MCF 10A (cell line): ENCODE results near the gene GJA4. TPM values are rescaled to one million over a fixed set of nuclear protein-coding genes. Genes with fewer than 3 reads are reported as not detected.

Experiments used
- BruUV-seq: library from RNA; stranded (reverse); fragments of 400-500 nt; replicated peaks from 2 replicates; lab custom pipeline; 2021; lab: Mats Ljungman, UMichigan
- CTCF ChIA-PET: fragments of 300-600 bp; sonication (Branson Sonifier 250); formaldehyde crosslinking; extraction: SDS; loops from one replicate; lab custom pipeline; 2021; ENCODE audit warnings: antibody characterized with exemption, inconsistent platforms; lab: Yijun Ruan, JAX
- POLR2A ChIA-PET: fragments of 300-600, 350-650 bp; sonication (Branson Sonifier 250); formaldehyde crosslinking; extraction: SDS; loops from one replicate; lab custom pipeline; 2020; ENCODE audit warnings: antibody characterized with exemption, inconsistent platforms; lab: Yijun Ruan, JAX
- DNase-seq: peaks from one replicate; pipeline ENCODE4 v3.0.0-alpha.2; 2018; ENCODE audit not compliant: unreplicated experiment
- H3K27ac Mint-ChIP-seq: one replicate; pipeline ENCODE4 v1.8.0; 2022; ENCODE audit warnings: mild to moderate bottlenecking, low read depth, mixed read lengths; ENCODE audit not compliant: unreplicated experiment
- H3K27me3 Mint-ChIP-seq: one replicate; pipeline ENCODE4 v1.8.0; 2022; ENCODE audit warnings: mixed read lengths; ENCODE audit not compliant: insufficient read depth, unreplicated experiment
- H3K36me3 Mint-ChIP-seq: one replicate; pipeline ENCODE4 v1.8.0; 2022; ENCODE audit warnings: mild to moderate bottlenecking, moderate library complexity, mixed read lengths; ENCODE audit not compliant: insufficient read depth, unreplicated experiment
- H3K4me1 Mint-ChIP-seq: one replicate; pipeline ENCODE4 v1.8.0; 2022; ENCODE audit warnings: mixed read lengths; ENCODE audit not compliant: insufficient read depth, unreplicated experiment
- H3K4me3 Mint-ChIP-seq: one replicate; pipeline ENCODE4 v1.8.0; 2022; ENCODE audit warnings: mild to moderate bottlenecking, moderate library complexity, mixed read lengths; ENCODE audit not compliant: unreplicated experiment
- H3K9me3 Mint-ChIP-seq: one replicate; pipeline ENCODE4 v1.8.0; 2022; ENCODE audit warnings: mixed read lengths; ENCODE audit not compliant: unreplicated experiment
- intact Hi-C: fragments of 100-400 bp; cut with micrococcal nuclease; formaldehyde crosslinking; loops from 2 replicates; pipeline ENCODE4 v1.14.1; 2022
- total RNA-seq: library from RNA; stranded (reverse); gene quantifications from 2 replicates; pipeline ENCODE4 v1.2.3, GENCODE V29; 2022
- TF ChIP-seq, protein P1 (sequence below): fragments of 200-600 bp; IDR thresholded peaks from one replicate; pipeline ENCODE4 v1.8.0; 2022; ENCODE audit warnings: antibody characterized with exemption, mild to moderate bottlenecking; ENCODE audit not compliant: unreplicated experiment

GJA4 gene
- total RNA-seq, 1 experiment from 2014 or later = not detected

GRCh38 chr1:34842073-34842472 lies 49.3 kb downstream of the GJA4 start:
- intact Hi-C loops = no loop called here

DNA sequence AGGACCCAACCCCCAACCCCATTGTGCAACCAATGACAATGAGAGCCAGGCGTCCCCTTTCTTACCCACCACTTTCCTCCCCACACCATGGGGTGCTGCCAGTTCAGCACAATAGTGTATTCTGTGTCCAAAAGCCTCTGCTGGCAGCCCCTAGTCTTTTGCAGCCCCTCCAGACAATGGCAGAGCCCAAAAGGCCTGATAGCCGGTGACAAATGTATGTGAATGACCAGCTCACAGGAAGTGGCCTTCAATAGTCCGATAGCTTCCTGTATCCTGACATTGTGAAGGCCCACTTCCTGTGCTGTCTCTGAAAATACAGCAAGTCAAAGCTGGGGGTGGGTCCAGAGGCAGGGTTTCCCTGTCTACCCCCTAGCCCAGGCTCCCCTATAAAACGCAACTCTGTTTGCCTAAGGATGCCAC lies 50.2 kb downstream of the GJA4 start:
- intact Hi-C loops = no loop called here
- CTCF ChIA-PET = interaction anchor here (0.6 to 1.7 kb wide), 3 partner anchors 9 to 17 kb away, joined by 3 to 9 read pairs (median 4); partner anchors contain the start of gene SMIM12
- Mint-ChIP-seq H3K36me3 (peaks cover 11% of the 10 kb centered on the region), H3K27me3 (no peaks in the 10 kb centered on the region), H3K4me1 (no peaks in the 10 kb centered on the region), H3K4me3 (no peak overlapping the region), H3K27ac (no peak overlapping the region), H3K9me3 (no peaks in the 10 kb centered on the region)
- TF ChIP-seq, protein P1, sequence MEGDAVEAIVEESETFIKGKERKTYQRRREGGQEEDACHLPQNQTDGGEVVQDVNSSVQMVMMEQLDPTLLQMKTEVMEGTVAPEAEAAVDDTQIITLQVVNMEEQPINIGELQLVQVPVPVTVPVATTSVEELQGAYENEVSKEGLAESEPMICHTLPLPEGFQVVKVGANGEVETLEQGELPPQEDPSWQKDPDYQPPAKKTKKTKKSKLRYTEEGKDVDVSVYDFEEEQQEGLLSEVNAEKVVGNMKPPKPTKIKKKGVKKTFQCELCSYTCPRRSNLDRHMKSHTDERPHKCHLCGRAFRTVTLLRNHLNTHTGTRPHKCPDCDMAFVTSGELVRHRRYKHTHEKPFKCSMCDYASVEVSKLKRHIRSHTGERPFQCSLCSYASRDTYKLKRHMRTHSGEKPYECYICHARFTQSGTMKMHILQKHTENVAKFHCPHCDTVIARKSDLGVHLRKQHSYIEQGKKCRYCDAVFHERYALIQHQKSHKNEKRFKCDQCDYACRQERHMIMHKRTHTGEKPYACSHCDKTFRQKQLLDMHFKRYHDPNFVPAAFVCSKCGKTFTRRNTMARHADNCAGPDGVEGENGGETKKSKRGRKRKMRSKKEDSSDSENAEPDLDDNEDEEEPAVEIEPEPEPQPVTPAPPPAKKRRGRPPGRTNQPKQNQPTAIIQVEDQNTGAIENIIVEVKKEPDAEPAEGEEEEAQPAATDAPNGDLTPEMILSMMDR = no peak
- no peak for DNase-seq
- POLR2A ChIA-PET = no interaction called here
- BruUV-seq = no TSS peak

More at GRCh38 chr1:34842073-34842472, 49.3 kb downstream of the GJA4 start:
- no TSS peak for BruUV-seq
- ChIA-PET CTCF (interaction anchor here (0.5 to 1.7 kb wide), 6 partner anchors 8 to 84 kb away, joined by 3 to 9 read pairs (median 4); partner anchors contain the start of gene SMIM12), POLR2A (no interaction called here)
- H3K9me3 Mint-ChIP-seq = no peaks in the 10 kb centered on the region
- TF ChIP-seq, protein P1 = no peak
- DNase-seq = no peak
- H3K27me3 Mint-ChIP-seq = no peaks in the 10 kb centered on the region
- H3K36me3 Mint-ChIP-seq = peaks cover 6% of the 10 kb centered on the region
- no peak overlapping the region for H3K4me3 Mint-ChIP-seq
- H3K4me1 Mint-ChIP-seq = no peaks in the 10 kb centered on the region
- no peak overlapping the region for H3K27ac Mint-ChIP-seq

DNA sequence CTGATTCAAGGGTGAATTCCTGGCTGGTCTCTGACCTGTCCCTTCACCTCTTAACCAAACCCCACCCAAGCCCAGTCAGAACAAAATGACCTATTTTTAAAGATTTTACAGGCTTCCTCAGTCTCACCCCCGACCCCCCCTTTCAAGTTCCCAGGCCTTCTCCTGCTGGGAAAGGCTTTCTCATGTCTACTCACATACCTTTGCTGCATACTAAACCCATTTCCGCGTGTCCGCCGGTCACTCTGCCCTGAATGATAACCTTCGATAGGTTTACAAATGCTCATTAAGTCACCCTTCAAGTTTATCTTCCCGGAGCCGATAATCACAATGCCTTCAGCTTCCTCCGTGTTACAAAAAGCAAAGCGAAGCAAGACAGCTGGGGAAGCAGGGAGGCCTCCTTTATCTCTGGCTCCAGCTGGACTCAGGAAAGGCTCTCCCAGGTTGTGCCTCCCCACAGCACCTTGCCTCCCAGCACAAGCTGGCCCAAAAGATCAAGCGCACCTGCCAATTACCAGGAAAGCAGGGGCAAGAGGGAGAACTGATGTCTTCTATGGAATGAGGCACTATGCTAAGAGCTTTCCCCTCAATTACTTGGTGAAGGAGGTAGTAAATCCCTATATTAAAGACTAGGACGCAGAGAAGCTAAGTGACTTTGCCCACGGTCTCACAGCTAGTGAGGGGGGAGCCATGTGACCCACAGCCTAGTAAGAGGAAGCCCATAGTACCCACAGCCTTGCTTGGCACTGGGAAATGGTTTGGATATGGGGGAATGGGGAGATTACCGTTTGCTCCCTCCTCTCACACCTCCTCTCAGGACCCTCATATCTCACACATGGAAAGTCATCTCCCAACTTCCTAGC lies 50.8 kb downstream of the GJA4 start:
- no peak for DNase-seq
- TF ChIP-seq, protein P1 = no peak
- Mint-ChIP-seq H3K27ac (peak overlapping the region; percentile 5), H3K9me3 (no peaks in the 10 kb centered on the region), H3K36me3 (peaks cover 11% of the 10 kb centered on the region), H3K4me3 (no peak overlapping the region), H3K27me3 (no peaks in the 10 kb centered on the region), H3K4me1 (no peaks in the 10 kb centered on the region)
- ChIA-PET POLR2A (no interaction called here), CTCF (interaction anchor here (0.6 to 1.8 kb wide), 3 partner anchors 9 to 16 kb away, joined by 3 to 6 read pairs (median 4); no protein-coding TSS in a partner anchor)
- intact Hi-C loops = no loop called here
- BruUV-seq = no TSS peak

GRCh38 chr1:34844252-34844634 lies 51.4 kb downstream of the GJA4 start:
- no peak overlapping the region for H3K4me3 Mint-ChIP-seq
- H3K27ac Mint-ChIP-seq = peak overlapping the region; percentile 5
- no TSS peak for BruUV-seq
- POLR2A ChIA-PET = interaction anchor here (0.9 kb wide), 1 partner anchor 14 kb away, joined by 3 read pairs; no protein-coding TSS in a partner anchor
- intact Hi-C loops = no loop called here
- no peaks in the 10 kb centered on the region for H3K9me3 Mint-ChIP-seq
- no peaks in the 10 kb centered on the region for H3K4me1 Mint-ChIP-seq
- peaks cover 14% of the 10 kb centered on the region for H3K36me3 Mint-ChIP-seq
- TF ChIP-seq, protein P1 = no peak
- DNase-seq = peak; percentile 30
- no peaks in the 10 kb centered on the region for H3K27me3 Mint-ChIP-seq
- CTCF ChIA-PET = interaction anchor here (1.0 to 1.8 kb wide), 2 partner anchors 8 to 10 kb away, joined by 4 to 6 read pairs; no protein-coding TSS in a partner anchor
